Stimulated activated memory B cell treated with anti-CD40 and anti-IgM and Interleukin-4, amounts not matched to agents 10 μg/mL and 1 μg/mL and 100 μg/mL, for 72 hours (primary cell): Measurements from ENCODE around the gene SPNS1.
A peak's percentile ranks its signal among the peaks of the same experiment; 100 is the strongest.
"Not testable (repeated sequence)": the region's sequence is repeated elsewhere in the genome, so short reads cannot be mapped to it uniquely, and the experiment has no call there.

Experiments used
- ATAC-seq: fragments of 150-1000 bp; cut with Tn5 transposase; 2 replicates; pipeline ENCODE4 v1.10.0; 2021
- H3K27ac Mint-ChIP-seq: one replicate; pipeline ENCODE4 v1.8.0; 2022; ENCODE audit warnings: mild to moderate bottlenecking, mixed read lengths
- H3K27me3 Mint-ChIP-seq: one replicate; pipeline ENCODE4 v1.8.0; 2022; ENCODE audit warnings: mixed read lengths
- H3K36me3 Mint-ChIP-seq: one replicate; pipeline ENCODE4 v1.8.0; 2022; ENCODE audit warnings: mixed read lengths
- H3K4me1 Mint-ChIP-seq: one replicate; pipeline ENCODE4 v1.8.0; 2022; ENCODE audit warnings: mixed read lengths
- H3K4me3 Mint-ChIP-seq: one replicate; pipeline ENCODE4 v1.8.0; 2022; ENCODE audit warnings: mild to moderate bottlenecking, moderate library complexity, mixed read lengths
- H3K9me3 Mint-ChIP-seq: one replicate; pipeline ENCODE4 v1.8.0; 2022; ENCODE audit warnings: mixed read lengths

The SPNS1 gene, protein sequence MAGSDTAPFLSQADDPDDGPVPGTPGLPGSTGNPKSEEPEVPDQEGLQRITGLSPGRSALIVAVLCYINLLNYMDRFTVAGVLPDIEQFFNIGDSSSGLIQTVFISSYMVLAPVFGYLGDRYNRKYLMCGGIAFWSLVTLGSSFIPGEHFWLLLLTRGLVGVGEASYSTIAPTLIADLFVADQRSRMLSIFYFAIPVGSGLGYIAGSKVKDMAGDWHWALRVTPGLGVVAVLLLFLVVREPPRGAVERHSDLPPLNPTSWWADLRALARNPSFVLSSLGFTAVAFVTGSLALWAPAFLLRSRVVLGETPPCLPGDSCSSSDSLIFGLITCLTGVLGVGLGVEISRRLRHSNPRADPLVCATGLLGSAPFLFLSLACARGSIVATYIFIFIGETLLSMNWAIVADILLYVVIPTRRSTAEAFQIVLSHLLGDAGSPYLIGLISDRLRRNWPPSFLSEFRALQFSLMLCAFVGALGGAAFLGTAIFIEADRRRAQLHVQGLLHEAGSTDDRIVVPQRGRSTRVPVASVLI

DNA sequence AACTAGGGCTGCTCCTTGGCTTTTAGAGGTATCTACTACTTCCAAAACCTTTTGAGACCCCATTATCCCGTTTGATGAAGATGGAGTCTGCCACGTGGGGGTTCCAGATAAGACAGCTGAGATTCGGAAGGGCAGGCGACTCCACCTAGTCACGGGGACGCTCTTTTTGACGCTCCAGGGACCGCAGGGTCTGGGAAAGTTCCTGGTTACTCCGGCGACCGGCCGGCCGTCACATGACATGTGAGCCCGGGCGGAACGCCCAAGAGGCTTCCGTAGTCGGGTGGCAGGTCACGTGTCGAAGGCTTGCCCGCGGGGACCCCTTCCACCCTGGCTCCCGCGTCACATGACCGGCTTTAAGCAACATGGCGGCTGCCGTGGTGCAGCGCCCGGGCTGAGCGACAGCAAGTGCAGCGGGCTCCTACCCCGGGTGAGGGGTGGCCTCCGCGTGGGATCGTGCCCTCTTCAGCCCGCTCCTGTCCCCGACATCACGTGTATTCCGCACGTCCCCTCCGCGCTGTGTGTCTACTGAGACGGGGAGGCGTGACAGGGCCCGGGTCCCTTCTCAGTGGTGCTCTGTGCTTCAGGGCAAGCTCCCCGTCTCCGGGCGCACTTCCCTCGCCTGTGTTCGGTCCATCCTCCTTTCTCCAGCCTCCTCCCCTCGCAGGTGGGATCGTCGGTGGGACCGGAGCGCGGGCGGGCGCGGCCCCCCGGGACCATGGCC is at the start of gene SPNS1:
Gene SPNS1, plus strand, starts transcription at position 342 of the 721 bp plus-strand sequence. Its CDS starts 374 bp downstream, at position 716.
- H3K27ac Mint-ChIP-seq: peak within 1 kb of the TSS; percentile 96

DNA sequence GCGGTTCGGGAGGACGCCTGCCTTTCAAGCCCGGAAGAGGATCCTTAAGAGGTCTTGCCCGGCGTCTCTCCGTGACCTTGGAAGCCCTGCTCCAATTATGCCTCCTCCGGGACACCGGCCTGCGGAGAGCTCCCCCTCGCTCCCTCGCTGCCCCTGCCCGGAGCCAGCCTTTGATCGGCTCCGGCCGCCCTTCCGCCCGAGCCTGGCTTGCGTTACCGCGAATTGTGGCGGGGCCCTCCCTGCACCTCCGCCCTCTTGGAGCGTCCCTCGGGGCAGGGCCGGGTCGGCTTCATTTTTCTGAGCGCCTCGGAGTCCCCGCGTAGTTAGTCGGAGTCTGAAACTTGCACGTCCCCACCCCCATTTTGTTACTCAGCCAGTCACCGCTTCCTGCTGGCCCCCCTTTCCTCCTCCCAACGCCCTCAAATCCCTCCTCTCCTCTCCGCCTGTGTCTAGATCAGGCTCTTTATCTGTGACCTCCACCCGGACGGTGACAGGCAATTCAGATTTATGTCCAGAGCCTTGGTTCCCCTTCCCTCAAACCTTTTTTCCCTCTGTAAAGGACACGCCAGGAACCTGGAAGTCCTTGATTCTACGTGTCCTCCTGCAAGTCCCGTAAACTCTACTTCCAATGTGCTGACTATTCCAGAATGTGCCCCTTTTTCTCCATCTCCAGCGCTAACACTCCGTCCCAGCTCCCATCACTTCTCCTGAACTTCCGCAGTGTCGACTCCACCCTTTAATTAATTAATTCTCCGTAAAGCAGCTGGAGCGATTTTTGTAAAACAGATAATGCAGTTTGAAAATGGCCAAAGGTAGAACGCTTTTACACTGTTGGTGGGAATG is 49.0 kb upstream of the SPNS1 start:
- peak overlapping the region; percentile 94 for H3K27ac Mint-ChIP-seq
- peak overlapping the region; percentile 93 for H3K4me3 Mint-ChIP-seq
- no peaks in the 10 kb centered on the region for H3K27me3 Mint-ChIP-seq
- peaks cover 7% of the 10 kb centered on the region for H3K36me3 Mint-ChIP-seq
- peaks cover 43% of the 10 kb centered on the region for H3K4me1 Mint-ChIP-seq
- no peaks in the 10 kb centered on the region for H3K9me3 Mint-ChIP-seq
- ATAC-seq: peak; percentile 64

More for the DNA sequence above, at the start of gene SPNS1:
- Mint-ChIP-seq H3K27me3 (no peaks in the 10 kb centered on the region), H3K36me3 (peaks cover 18% of the 10 kb centered on the region), H3K9me3 (no peaks in the 10 kb centered on the region), H3K4me1 (peaks cover 35% of the 10 kb centered on the region), H3K4me3 (peak within 1 kb of the TSS; percentile 92)
- peak; percentile 96 for ATAC-seq

DNA sequence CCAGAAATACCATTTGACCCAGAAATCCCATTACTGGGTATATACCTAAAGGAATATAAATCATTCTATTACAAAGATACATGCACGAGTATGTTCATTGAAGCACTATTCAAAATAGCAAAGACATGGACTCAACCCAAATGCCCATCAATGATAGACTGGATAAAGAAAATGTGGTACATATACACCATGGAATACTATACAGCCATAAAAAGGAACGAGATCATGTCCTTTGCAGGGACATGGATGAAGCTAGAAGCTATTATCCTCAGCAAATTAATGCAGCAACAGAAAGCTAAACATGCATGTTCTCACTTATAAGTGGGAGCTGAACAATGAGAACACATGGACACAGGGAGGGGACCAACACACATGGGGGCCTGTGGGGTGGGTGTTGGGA is 48.3 kb upstream of the SPNS1 start:
- H3K27me3 Mint-ChIP-seq, H3K36me3 Mint-ChIP-seq, ATAC-seq, H3K9me3 Mint-ChIP-seq: not testable (repeated sequence)
- Mint-ChIP-seq H3K27ac (peak overlapping the region; percentile 94), H3K4me3 (peak overlapping the region; percentile 93), H3K4me1 (peaks cover 46% of the 10 kb centered on the region)

DNA sequence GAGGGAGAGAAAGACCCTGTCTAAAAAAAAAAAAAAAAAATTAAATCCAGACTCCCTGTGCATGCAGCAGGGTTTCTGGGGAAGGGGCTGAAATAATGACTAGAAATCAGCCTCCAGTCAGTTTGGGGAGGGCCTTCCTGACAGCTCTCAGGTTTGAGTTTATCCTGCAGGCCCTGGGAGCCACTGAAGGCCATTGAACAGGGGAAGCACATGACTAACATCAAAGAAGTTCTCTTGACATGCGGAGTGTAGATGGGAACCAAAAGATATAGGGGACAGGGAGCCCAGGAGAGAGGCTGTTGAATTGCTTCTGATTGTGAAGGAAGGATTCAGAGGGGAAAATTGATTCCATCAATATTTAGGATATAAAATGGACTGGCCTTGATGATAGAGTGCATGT is 46.8 kb upstream of the SPNS1 start:
- peak overlapping the region; percentile 42 for H3K27ac Mint-ChIP-seq
- H3K4me3 Mint-ChIP-seq: no peak overlapping the region

DNA sequence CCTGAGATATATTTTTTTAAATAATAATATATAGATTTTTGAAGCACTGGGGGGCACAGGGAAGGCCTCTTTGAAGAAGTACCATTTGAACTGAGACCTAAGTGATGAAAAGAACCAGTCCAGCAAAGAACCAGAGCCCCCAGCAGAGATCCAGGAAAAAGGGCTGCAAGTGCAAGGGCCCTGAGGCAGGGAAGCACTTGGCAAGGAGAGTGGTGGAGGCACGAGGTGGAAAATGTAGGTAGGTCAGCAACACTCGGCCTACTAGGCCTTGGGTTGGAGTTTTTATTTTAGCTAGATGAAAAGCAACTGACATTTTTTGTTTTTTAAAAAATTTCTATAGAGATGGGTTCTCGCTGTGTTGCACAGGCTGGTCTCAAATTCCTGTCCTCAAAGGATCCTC is 44.4 kb upstream of the SPNS1 start:
- Mint-ChIP-seq H3K9me3 (no peaks in the 10 kb centered on the region), H3K27me3 (no peaks in the 10 kb centered on the region), H3K4me3 (no peak overlapping the region), H3K27ac (peak overlapping the region; percentile 94), H3K4me1 (peaks cover 46% of the 10 kb centered on the region), H3K36me3 (peaks cover 31% of the 10 kb centered on the region)
- no peak for ATAC-seq

More for the DNA sequence above, 46.8 kb upstream of the SPNS1 start:
- H3K36me3 Mint-ChIP-seq: peaks cover 12% of the 10 kb centered on the region
- H3K4me1 Mint-ChIP-seq: peaks cover 46% of the 10 kb centered on the region
- H3K27me3 Mint-ChIP-seq: no peaks in the 10 kb centered on the region
- H3K9me3 Mint-ChIP-seq: no peaks in the 10 kb centered on the region
- no peak for ATAC-seq

DNA sequence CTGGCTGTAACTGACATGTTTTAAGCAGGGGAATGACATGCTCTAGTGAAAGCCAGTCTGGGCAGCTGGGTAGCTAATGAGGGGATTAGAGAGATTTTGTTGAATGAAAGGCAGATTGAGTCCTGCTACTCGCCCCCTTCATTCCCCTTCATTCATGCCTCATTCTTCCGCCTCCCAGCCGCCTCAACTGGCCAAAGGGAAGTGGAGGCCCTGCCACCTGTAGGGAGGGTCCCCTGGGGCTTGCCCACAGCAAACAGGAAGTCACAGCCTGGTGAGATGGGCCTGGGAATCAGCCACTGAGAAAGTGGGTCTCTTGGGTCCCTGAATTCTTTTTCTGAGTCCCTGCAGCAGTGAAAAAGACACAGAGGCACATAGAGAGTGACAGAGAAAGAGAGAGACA is 43.9 kb upstream of the SPNS1 start:
- Mint-ChIP-seq H3K27me3 (no peaks in the 10 kb centered on the region), H3K4me3 (peak overlapping the region; percentile 66), H3K9me3 (no peaks in the 10 kb centered on the region), H3K36me3 (peaks cover 36% of the 10 kb centered on the region), H3K4me1 (peaks cover 51% of the 10 kb centered on the region), H3K27ac (peak overlapping the region; percentile 94)
- peak; percentile 83 for ATAC-seq

DNA sequence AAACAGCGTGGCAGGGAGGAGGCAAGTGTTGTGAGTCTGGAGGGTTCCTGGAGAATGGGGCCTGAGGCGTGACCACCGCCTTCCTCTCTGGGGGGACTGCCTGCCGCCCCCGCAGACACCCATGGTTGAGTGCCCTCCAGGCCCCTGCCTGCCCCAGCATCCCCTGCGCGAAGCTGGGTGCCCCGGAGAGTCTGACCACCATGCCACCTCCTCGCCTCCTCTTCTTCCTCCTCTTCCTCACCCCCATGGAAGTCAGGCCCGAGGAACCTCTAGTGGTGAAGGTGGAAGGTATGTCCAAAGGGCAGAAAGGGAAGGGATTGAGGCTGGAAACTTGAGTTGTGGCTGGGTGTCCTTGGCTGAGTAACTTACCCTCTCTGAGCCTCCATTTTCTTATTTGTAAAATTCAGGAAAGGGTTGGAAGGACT is 42.8 kb upstream of the SPNS1 start, which contains the start of gene CD19:
Gene CD19, plus strand, starts transcription at position 171 of the 425 bp plus-strand sequence. Its CDS starts 30 bp downstream, at position 201.
- Mint-ChIP-seq H3K4me3 (peak within 1 kb of the TSS; percentile 98), H3K9me3 (no peaks in the 10 kb centered on the region), H3K27ac (peak within 1 kb of the TSS; percentile 94), H3K36me3 (peaks cover 47% of the 10 kb centered on the region), H3K27me3 (no peaks in the 10 kb centered on the region), H3K4me1 (peaks cover 62% of the 10 kb centered on the region)
- peak; percentile 84 for ATAC-seq

DNA sequence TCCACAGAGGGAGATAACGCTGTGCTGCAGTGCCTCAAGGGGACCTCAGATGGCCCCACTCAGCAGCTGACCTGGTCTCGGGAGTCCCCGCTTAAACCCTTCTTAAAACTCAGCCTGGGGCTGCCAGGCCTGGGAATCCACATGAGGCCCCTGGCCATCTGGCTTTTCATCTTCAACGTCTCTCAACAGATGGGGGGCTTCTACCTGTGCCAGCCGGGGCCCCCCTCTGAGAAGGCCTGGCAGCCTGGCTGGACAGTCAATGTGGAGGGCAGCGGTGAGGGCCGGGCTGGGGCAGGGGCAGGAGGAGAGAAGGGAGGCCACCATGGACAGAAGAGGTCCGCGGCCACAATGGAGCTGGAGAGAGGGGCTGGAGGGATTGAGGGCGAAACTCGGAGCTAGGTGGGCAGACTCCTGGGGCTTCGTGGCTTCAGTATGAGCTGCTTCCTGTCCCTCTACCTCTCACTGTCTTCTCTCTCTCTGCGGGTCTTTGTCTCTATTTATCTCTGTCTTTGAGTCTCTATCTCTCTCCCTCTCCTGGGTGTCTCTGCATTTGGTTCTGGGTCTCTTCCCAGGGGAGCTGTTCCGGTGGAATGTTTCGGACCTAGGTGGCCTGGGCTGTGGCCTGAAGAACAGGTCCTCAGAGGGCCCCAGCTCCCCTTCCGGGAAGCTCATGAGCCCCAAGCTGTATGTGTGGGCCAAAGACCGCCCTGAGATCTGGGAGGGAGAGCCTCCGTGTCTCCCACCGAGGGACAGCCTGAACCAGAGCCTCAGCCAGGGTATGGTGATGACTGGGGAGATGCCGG is 42.0 kb upstream of the SPNS1 start:
- no peaks in the 10 kb centered on the region for H3K27me3 Mint-ChIP-seq
- H3K9me3 Mint-ChIP-seq: no peaks in the 10 kb centered on the region
- H3K4me1 Mint-ChIP-seq: peaks cover 65% of the 10 kb centered on the region
- peak; percentile 42 for ATAC-seq
- H3K4me3 Mint-ChIP-seq: peak overlapping the region; percentile 98
- peaks cover 54% of the 10 kb centered on the region for H3K36me3 Mint-ChIP-seq
- peak overlapping the region; percentile 94 for H3K27ac Mint-ChIP-seq

DNA sequence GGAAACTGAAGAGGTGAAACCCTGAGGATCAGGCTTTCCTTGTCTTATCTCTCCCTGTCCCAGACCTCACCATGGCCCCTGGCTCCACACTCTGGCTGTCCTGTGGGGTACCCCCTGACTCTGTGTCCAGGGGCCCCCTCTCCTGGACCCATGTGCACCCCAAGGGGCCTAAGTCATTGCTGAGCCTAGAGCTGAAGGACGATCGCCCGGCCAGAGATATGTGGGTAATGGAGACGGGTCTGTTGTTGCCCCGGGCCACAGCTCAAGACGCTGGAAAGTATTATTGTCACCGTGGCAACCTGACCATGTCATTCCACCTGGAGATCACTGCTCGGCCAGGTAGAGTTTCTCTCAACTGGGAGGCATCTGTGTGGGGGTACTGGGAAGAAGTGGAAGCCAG is 41.4 kb upstream of the SPNS1 start:
- Mint-ChIP-seq H3K4me3 (peak overlapping the region; percentile 98), H3K36me3 (peaks cover 61% of the 10 kb centered on the region), H3K27ac (peak overlapping the region; percentile 94), H3K4me1 (peaks cover 65% of the 10 kb centered on the region), H3K9me3 (no peaks in the 10 kb centered on the region), H3K27me3 (no peaks in the 10 kb centered on the region)
- no peak for ATAC-seq

DNA sequence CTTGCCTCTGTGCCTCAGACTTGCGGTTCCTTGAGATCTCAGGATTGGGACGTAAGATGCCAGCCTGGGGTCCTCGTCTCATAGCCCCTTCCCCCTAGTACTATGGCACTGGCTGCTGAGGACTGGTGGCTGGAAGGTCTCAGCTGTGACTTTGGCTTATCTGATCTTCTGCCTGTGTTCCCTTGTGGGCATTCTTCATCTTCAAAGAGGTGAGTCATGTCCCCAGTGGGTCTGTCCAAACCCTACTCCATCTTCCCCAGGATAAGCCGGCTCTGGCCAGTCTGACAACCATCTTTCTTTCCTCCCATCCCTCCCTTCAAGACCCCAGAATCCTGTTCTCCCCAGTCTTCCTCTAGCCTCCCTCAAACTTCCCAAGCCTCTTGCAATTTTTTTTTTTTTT is 39.2 kb upstream of the SPNS1 start:
- ATAC-seq: no peak
- Mint-ChIP-seq H3K27ac (peak overlapping the region; percentile 94), H3K9me3 (no peaks in the 10 kb centered on the region), H3K36me3 (peaks cover 74% of the 10 kb centered on the region), H3K4me3 (peak overlapping the region; percentile 15), H3K4me1 (peaks cover 71% of the 10 kb centered on the region), H3K27me3 (no peaks in the 10 kb centered on the region)

DNA sequence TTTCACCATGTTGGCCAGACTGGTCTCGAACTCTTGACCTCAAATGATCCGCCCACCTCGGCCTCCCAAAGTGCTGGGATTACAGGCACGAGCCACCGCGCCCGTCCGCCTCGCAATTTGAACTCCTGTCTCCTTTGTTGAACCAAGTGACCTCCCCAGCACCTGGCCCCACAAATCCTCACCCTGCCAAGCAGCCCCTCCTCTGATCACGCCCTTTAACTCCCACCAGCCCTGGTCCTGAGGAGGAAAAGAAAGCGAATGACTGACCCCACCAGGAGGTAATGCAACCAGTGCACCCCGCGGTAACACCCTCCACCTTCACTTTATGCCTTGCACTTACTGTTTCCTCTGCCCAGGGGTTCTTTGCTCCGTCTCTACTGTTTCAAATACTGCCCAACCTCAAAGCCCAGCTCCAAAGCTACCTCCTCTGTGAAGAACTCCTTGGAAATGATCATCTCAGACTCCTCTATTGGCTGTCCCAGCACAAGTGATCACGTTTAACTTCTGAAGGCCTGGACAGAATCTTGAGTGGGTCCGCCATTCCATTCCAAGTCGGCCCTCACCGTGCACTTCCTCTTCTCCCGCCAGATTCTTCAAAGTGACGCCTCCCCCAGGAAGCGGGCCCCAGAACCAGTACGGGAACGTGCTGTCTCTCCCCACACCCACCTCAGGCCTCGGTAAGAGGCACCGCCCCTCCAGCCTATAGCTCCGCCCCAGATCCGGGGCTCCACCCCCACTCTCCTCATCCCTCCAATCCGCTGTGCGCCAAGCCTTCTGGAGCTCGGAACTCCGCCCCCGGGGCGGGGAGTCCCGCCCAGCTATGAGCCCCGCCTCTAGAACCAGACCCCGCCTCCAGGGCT is 38.4 kb upstream of the SPNS1 start:
- H3K27me3 Mint-ChIP-seq: no peaks in the 10 kb centered on the region
- H3K4me1 Mint-ChIP-seq: peaks cover 63% of the 10 kb centered on the region
- ATAC-seq: peak; percentile 88
- peaks cover 74% of the 10 kb centered on the region for H3K36me3 Mint-ChIP-seq
- peak overlapping the region; percentile 43 for H3K4me3 Mint-ChIP-seq
- H3K27ac Mint-ChIP-seq: peak overlapping the region; percentile 94
- no peaks in the 10 kb centered on the region for H3K9me3 Mint-ChIP-seq

DNA sequence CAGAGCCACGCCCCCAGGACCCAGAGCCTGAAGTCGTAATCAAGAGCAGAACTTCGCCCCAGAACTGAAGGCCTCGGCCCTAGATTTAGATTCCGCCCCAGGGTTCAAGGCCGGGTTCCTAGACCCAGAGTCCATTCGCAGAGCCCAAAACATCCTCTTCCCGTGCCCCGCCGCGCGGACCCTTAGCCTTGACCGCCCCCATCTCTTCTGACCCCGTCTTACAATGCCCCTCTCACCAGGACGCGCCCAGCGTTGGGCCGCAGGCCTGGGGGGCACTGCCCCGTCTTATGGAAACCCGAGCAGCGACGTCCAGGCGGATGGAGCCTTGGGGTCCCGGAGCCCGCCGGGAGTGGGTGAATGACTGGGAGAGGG is 37.8 kb upstream of the SPNS1 start:
- Mint-ChIP-seq H3K4me3 (no peak overlapping the region), H3K27me3 (no peaks in the 10 kb centered on the region), H3K9me3 (no peaks in the 10 kb centered on the region), H3K27ac (peak overlapping the region; percentile 94), H3K36me3 (peaks cover 72% of the 10 kb centered on the region), H3K4me1 (peaks cover 57% of the 10 kb centered on the region)
- ATAC-seq: no peak

DNA sequence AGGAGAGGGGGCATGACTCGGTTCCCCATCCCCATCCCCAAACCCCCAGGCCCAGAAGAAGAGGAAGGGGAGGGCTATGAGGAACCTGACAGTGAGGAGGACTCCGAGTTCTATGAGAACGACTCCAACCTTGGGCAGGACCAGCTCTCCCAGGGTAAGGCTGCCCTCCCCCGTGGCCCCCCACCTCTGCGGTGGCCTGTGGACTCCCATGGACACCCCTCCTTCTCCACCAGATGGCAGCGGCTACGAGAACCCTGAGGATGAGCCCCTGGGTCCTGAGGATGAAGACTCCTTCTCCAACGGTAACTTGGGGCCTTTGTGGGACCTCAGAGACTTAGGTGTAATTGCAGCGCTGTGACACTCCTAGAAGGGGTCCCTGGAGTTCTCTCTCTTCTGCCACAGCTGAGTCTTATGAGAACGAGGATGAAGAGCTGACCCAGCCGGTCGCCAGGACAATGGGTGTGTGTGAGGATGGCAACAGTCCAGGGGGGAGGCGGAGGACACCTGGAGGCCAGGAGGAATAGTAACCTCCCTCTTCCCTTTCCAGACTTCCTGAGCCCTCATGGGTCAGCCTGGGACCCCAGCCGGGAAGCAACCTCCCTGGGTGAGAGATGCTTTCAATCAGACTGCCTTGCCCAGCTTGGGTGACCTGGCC is 37.2 kb upstream of the SPNS1 start:
- no peaks in the 10 kb centered on the region for H3K9me3 Mint-ChIP-seq
- H3K4me1 Mint-ChIP-seq: peaks cover 56% of the 10 kb centered on the region
- H3K27ac Mint-ChIP-seq: peak overlapping the region; percentile 94
- peaks cover 66% of the 10 kb centered on the region for H3K36me3 Mint-ChIP-seq
- no peaks in the 10 kb centered on the region for H3K27me3 Mint-ChIP-seq
- no peak for ATAC-seq
- H3K4me3 Mint-ChIP-seq: no peak overlapping the region
